CD4-positive, alpha-beta T cell treated with Interleukin-2 at 100 ng/mL for 4 hours (primary cell): Measurements from ENCODE around the gene THSD4.
A peak's percentile ranks its signal among the peaks of the same experiment; 100 is the strongest.

Experiments used
- DNase-seq: peaks from one replicate; pipeline ENCODE4 v3.0.0-alpha.2; 2020; ENCODE audit warnings: low spot score

THSD4 gene

DNA sequence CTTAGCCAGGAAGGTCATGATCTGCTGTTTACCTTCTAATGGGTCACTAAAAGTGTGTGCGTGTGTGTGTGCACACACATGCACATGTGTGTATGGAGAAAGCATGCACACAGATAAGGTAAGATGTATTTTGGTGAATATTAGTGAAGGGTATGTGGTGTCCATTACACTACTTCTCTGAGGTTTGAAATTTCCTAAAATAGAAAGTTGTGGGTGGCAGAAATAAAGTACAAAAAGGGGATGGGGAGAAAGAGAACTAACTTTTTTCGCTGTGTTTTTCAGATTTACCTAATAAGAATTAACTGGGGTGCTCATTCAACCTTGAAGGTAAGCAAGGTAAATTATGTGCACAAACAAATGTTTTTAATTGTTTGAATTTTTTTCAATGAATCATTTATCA is 670.7 kb downstream of the THSD4 start:
- DNase-seq, result no peak

DNA sequence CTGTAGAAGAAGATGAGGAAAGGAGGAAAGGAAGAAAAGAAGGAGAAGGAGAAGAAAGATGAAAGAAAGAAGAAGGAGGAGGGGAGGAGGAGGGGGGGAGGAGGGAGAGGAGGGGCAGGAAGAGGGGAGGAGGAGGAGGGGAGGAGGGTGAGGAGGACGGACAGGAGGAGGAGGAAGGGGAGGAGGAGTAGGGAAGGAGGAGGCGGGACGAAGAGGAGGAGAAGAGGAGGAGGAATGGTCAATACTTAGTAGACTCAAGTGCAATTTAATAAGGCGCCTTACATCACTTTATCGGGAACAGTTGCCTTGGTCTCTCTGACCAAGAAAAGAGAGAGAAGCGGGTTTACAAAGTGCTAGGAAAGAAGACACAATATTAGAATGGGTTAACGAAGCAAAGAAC is 671.4 kb downstream of the THSD4 start:
- no peak for DNase-seq

DNA sequence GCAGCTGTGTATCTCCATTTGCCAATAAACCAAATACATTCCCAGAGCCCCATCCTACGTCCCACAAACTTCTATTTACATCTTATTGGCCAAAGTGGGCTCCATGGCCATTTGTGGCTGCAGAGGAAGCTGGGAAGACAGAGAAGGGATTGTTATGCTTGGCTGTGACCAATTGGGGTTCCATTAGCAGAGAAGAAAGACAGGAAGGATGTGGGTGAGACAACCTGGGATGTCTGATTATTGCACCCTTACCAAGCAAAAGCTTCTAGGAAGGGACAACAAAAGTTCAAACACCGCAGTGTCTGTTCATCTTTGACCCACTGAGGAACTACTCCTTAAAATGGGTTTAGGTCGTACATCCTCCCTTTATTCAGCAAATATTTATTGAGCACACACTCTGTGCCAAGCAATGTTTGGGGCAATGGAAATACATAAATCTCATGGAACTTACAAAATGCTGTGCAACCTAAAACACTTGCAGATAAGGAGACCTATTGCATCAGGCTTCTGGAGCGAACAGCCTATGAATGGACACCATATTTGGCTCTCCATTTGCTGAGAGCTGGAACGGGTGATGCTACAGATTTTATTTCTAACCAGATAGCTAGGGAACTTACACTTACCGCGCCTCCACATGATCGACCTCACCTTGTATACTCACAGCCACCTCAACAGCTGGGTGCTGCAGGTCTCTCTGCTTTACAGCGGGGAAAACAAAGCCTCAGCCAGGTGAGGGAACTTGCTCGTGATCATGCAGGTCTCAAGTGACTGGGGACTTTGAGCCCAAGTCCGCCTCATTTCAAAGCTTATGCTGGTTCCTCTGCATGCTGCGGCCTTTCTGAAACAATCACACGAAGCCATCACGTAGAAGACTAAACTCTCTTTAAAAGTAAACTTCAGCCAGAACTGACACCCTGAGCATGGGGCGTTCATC is 673.6 kb downstream of the THSD4 start:
- DNase-seq, result no peak

DNA sequence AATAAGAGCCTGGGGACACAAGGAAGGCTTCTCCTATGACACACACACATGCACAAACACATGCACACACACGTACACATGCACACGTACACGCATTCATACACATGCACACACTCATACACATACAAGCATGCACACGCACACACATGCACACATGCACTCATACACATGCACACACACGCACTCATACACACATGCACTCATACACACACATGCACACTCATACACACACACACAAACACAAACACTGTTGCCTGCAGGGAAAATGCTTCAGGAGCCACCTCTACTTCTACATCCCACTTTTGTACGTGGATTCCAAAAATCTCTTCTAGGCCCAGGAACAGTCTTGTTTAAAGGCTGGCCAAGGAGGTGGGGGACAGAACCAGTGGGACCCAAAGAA is 674.3 kb downstream of the THSD4 start:
- no peak for DNase-seq

DNA sequence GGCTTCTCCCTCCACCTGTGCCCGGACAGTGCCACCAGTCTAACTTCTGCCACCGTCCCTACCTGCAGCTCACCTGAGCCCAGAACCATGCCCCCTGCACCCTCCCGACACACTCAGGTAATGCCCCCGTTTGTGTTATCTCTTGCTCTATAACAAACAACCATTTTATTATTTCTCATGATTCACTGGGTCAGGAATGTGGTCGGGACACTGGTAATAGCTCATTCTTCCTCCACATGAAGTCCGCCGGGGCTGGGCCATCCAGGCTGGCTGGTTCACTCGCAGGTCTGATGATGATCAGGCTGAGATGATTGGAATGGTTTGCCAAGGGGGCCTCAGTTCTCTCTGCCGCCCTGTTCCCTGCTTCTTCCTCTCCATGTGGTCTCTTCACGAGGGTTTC is 674.8 kb downstream of the THSD4 start:
- no peak for DNase-seq

DNA sequence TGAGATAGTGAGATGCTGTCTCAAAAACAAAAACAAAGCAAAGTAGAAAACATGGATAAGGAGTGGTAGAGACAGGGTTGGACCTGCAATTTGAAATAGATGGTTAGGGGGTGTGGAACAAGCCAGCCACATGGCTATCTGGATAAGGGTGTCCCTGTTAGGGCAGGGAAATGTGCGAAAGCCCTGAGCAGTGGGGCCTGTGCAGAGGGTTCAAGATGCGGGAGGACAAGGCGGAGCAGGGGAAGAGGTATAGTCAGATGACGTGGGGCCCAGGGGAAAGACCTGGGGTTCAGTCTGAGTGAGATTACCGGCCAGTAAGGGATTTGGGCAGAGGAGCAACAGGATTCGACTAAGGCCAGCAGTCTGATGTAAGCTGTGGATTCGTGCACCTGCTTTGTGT is 676.7 kb downstream of the THSD4 start:
- no peak for DNase-seq

DNA sequence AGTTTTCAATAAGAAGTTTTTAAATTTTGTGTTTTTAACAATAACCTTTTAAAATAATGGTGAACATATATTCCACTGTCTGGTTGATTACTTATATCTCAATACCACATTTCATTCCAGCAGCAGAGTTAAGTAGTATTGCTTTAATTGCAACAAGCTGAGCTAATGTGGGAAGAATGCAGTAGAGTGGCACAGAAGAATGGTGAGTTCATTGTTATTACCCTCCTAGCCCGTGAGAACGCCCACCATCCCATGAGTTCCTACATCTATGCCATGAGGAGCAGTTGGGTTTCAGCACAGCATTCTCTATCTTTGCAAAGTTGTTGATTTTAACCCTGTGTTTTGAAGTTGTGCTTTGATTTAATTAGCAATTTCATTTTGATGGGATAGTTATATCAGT is 677.2 kb downstream of the THSD4 start:
- no peak for DNase-seq

DNA sequence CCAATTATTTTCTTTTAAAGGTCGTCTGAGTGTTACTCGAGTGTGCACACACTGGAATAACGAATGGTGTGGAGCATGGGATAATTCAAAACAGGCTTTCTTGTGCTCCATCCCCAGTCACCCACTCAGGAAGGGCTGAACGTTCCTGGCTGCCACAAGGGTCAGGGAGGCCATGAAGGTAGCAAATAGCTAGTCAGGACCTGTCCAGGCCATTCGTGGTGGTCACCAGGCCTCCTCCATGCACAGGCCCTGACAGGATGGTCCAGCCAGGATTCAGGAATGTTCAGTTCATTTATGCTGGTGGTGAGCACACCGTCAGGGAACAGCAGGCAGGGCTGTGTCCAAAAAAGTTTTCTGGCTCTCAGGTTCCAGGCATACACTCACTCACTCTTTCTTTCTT is 683.4 kb downstream of the THSD4 start:
- no peak for DNase-seq

DNA sequence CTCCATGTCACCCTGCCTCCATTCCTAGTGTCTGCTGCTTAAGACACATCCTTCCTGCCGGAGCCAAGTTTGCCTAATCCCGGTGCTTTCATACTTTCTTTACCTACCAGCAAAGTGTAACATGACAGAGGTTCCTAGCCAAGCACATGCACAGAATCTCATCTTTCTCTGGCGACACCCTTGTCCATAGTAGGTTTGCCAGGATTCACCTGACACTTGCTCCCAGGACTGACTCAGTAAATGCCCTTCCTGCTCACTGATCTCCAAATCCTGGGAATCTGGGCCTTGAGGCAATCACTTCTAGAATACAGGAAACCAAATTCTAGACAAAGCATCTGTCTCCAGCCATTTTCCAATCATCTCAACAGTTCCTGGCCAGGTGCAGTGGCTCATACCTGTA is 684.9 kb downstream of the THSD4 start:
- DNase-seq, result no peak

DNA sequence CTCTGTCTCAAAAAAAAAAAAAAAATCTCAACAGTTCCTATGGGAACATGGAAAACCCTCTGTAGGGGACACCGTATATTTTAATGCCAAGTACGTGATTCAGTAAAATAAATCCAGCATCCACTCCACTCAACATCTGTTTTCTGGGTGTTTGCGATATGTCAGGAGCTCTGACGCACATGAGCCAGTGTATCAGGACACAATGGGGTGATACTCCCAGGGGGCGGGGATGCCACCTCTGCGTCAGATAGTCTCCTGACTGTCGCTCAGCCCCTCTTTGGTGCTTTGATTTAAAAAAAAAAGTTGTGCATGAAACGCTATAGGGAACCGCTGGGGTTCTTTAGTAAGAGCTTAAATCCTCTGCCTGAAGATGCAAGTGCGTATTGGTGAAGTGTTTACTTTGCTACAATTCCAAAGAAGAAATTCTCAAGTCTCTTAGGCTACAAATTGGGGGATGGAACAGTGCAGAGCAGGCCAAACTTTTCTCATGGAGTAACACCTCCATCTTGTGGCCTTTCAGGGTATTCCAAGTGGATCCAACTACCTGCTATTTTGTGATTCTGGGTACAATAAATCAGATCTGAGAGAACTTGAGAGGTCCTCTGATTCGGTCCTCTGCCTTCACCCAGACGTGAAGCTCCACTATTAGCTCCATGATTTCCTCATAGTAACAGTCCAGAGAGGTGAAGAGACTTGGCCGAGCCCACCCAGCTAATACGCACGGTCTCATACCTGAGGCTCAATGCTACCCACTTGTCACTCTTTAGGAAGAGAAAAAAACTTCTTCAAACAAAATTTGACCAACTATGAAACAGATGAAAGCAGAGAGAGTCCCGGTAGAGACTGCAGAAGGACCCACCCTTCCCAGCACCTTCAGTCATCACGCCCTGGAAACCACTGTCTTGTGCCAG is 685.8 kb downstream of the THSD4 start:
- DNase-seq, result peak; percentile 2

DNA sequence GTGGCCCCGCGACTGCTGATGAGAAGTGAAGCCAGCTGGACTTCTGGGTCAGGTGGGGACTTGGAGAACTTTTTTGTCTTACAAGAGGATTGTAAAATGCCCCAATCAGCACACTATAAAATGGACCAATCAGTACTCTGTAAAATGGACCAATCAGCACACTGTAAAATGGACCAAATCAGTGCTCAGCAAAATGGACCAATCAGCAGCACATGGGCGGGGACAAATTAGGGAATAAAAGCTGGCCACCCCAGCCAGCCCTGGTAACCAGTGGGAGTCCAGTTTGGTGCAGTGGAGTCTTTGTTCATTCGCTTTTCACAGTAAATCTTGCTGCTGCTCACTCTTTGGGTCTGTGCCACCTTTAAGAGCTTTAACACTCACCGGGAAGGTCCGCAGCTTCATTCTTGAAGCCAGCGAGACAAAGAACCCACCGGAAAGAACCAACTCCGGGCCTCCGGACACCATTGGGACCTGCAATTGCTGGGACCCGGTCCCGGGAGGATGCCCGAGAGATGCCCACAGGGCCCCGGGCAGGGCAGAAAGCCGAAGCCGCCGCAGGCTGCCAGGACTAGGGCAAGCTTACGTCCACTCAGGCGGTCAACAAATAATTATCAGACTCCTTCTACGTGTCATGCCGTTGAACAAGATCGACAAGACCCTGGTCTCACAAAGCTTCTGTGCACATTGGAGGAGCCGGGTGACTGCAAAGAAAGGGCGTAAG is 686.8 kb downstream of the THSD4 start:
- DNase-seq, result no peak

DNA sequence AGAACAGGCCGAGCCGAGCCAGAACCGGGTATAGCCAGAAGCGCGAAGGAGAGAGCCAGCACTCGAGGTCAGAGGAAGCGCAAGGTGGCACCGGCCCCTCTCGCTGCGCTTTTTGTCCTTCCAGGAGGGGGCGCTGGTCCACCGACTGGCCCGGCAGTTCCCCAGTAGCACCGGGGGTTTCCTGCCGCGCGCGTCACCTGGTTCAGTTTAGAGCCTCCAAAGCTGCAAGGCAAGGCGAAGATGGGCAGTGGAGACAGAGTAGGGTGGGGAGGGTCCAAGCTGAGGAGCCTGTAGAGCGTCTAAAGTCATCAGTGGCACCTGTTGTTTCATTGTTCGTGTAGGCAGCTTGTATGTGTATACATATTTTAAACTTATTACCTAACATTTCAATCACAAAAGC is 687.5 kb downstream of the THSD4 start:
- DNase-seq, result no peak

DNA sequence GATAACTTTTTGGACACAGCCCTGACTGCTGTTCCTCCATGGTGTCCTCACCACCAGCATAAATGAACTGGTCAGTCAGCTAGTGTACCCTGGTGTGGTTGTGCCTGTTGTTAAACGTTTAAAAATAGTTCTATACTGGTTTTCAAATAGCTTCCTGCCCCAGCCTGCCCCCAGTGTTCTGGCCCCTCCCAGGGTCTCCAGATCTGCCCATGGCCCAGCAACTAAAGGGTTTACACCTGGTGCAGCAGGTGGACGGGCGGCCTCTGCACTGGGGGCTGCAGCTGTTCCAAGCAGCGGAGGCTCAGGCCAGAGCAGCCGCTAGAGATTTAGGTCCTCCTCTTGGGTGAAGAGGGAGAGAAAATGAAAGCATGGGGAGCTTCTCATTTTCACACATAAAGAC is 689.0 kb downstream of the THSD4 start:
- DNase-seq, result no peak

DNA sequence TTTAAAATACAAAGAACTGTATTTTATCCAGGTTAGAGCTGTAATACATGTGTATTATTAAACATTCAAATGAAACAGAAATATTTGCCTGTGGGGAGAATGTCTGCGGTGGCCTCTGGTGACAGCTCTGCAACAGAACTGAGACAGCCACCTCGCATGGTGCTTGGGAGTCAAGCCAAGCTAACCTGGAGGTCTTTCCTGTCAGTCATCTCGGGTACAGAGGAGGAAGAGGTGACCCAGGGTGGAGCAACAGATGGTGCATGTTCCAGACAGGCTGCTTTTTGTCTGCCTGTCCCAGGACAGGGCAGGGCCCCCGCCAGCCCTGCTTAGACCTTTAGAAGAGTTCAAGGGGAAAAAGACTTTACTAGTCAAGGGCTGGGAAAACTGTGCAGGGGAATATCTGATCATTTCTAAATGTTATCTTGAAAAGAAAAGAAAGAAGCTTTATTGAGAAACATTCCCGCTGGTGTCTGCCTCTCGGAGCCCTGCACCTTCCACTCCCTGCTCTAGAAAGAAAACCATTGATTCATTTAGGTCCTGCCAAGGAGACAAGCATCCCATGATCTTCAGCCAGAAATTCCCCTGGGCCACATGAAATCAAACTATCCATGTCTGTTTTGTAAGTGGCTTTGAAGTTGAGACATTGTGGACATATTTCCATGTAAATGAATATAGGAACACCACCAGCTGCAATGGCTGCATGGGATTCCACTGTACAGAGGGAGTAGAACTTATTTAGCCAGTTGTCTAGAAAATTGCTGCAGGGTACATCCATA is 689.6 kb downstream of the THSD4 start:
- DNase-seq, result no peak

DNA sequence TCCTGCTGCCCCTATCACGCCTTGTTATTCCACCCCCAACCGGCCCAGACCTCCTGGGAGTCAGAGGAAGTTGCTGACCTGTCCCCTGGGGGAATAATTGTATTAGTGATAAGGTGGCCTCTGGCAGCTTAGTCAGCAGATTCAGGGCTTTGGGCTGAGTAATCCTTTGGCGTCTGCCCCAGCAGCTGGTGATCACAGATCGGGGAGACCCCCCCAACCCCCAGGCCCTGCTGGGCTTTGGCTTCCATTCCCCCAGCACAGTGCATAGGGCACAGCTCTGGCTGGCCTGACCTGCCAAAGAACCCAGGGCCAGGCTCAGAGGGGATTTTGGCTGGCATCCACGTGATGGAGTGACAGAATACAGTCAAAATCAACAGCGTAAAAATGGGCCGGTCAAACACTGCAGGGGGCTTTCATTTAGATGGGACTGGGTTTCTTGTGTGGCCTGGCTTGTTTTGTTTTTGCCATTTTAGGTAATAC is 691.2 kb downstream of the THSD4 start:
- no peak for DNase-seq

DNA sequence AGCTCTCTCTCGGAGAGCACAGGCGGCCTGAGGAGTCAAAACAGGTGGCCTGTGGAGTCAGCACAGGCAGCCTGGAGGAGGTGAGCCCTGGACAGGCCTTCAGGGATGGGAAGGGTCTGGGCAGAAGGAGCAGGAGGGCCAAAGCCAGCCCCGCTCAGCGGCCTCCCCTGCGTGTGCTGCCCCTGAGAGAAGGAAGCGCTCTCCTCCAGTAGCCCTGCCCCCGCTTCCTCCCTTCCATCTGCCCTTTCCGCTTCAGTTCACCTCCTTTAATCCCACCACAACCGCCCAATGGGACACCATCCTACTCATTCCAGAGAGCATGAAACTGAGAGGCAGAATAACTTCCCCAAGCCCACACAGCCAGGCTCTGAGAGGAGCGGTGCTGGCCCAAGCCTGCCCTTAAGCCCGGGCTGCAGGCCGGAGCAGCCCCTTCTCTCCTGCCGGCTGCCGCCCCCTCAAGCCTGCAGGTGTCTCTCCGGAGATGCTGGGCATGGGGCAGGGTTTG is 691.9 kb downstream of the THSD4 start:
- no peak for DNase-seq

DNA sequence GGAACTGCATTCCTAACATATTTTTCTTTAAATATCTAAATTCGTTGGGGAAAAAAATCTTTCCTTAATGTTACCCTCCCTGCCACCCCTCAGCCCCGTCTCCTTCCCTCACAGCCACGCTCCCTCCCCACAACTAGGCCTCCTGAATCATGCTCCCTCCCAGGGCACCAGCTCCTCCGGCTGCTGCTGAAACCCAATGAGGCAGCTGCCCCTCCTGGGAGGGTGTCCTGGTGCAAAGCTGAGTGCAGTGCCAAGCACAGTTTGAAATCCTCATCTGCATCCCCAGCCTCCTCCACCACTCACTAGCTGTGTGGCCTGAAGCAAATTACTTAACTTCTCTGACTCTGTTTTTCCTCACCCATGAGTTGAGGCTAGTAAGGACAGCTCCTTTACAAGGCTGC is 692.4 kb downstream of the THSD4 start:
- no peak for DNase-seq

DNA sequence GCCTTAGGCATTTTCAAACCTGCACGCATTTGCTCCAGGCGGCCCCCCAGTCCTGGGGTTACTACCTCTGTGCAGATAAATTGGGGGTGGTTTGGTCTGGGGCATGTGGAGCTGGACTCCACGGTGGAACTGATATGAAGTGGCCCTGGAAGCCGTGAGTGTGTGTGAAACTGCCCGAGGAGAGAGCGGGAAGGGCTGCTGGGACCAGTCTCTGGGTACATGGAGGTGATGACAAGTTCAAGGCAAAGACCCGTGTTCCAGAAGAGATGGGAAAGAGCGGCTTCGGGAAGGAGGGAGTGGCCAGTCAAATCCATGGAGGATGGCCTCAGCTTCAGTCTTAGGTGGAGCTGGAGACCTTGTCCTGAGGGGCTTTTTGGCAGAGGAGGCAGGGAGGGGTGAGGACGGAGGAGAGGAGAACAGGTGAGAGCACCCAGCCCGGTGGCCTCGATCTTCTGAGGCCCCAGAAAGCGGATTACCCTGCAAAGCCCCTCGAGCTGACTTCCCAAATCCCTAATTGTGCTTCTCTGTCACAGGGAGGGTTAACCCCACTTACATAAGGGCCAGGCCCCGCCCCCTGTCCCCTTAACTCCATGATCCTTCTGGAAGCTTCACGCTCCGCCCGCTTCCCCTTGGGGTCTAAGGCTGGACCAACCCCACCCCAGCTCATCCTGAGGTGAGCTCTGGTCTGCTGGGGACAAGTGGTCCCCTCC is 693.2 kb downstream of the THSD4 start:
- DNase-seq, result no peak

DNA sequence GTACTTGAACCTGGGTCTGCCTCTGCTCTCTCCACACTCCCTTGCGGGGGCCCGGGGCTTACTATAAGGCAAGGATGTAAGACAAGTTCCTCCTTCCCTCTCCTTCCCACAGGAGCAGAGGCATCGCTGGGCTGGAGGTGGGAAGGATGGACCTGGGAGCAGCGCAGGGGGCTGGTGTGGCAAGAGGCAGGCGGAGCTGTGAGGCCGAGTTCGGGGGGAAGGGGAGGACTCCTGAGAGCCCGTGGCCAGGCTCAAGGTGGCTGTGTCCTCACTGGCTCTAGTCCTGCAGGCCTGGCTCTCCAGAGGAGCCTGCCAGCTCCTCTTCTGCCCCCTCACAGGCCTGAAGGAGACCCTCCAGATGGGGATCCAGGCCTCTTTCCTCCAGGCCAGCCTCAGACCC is 694.1 kb downstream of the THSD4 start:
- DNase-seq, result no peak

DNA sequence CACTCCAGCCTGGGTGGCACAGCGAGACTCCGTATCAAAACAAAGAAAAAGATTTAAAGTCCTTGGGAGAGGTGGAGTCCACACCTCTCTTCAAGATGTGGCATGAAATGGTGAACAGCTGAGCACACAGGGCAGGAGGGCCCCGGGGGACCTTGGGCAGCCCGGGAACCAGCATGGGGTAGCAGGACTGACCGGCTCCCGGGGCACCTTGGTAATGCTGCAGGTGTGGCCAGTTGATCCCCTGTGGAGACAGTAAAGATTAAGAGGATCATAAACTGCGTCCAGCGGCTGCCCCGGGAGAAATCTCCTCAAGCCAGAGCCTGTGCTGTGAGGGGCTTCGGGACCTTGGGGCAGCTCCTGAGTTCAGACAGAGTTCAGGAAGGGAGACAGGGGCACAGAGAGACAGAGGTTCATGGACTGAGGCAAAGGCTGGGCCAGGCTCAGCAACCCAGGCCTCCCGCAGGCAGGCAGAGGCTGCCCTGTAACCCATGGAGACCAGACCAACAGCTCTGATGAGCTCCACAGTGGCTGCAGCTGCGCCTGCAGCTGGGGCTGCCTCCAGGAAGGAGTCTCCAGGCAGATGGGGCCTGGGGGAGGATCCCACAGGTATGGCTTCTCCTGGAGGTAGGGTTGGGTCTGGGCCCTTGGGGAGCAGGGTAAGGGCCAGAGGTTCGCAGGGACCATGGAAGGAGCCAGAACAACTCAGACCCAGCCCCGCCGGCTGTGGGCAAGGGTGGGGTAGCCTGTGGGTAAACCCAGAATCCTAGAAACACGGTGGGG is 695.2 kb downstream of the THSD4 start, which contains the start of gene NR2E3:
Gene NR2E3 (plus strand): TSS at position 299 of the 780 bp plus-strand sequence. CDS start 190 bp downstream, at position 489.
- no peak for DNase-seq
